Kasumi-1 (cell line): ENCODE measurements around the gene STAT4.
"Not testable (repeated sequence)": the region's sequence is repeated elsewhere in the genome, so short reads cannot be mapped to it uniquely, and the experiment has no call there.

Source experiments
- DNase-seq, 2 experiments: peaks; one replicate each; lab custom pipeline; 2025; lab: John Stamatoyannopoulos, UW

STAT4 gene

GRCh38 chr2:191013932-191014652 is 136.7 kb downstream of the STAT4 start, which contains the start of gene STAT1:
Gene STAT1 (minus strand): TSS chr2:191014171. CDS start chr2:191010003, 4,168 bp downstream.
- DNase-seq, result peak; percentile 95 to 97

- DNase-seq, result peak; percentile 54 to 59
These were observed 137.2 kb downstream of the STAT4 start for GRCh38 chr2:191013682-191013931.

GRCh38 chr2:191012845-191013681 is 137.7 kb downstream of the STAT4 start:
- DNase-seq, result peak in 1 of 2 experiments; percentile 26

- DNase-seq, result no peak
These were observed 138.4 kb downstream of the STAT4 start for GRCh38 chr2:191012346-191012745.

- DNase-seq, result no peak
These were observed 139.6 kb downstream of the STAT4 start for GRCh38 chr2:191010887-191011885.

- DNase-seq, result no peak
These were observed 141.0 kb downstream of the STAT4 start for GRCh38 chr2:191009541-191010374.

- DNase-seq, result no peak
These were observed 142.5 kb downstream of the STAT4 start for GRCh38 chr2:191008286-191008685.

GRCh38 chr2:191006997-191007783 is 143.6 kb downstream of the STAT4 start:
- no peak for DNase-seq

GRCh38 chr2:191006297-191006696 is 144.5 kb downstream of the STAT4 start:
- DNase-seq, result no peak

- DNase-seq, result no peak
These were observed 147.1 kb downstream of the STAT4 start for GRCh38 chr2:191003405-191004309.

GRCh38 chr2:191001624-191002023 is 149.2 kb downstream of the STAT4 start:
- no peak for DNase-seq

- DNase-seq, result no peak
These were observed 149.8 kb downstream of the STAT4 start for GRCh38 chr2:191001032-191001431.

GRCh38 chr2:190999949-191000665 is 150.7 kb downstream of the STAT4 start:
- DNase-seq, result peak in 1 of 2 experiments; percentile 9

- DNase-seq, result no peak
These were observed 151.7 kb downstream of the STAT4 start for GRCh38 chr2:190999058-190999457.

GRCh38 chr2:190997526-190998113 is 153.2 kb downstream of the STAT4 start:
- DNase-seq, result no peak

GRCh38 chr2:190996947-190997346 is 153.8 kb downstream of the STAT4 start:
- peak; percentile 35 to 68 for DNase-seq

- peak; percentile 54 to 70 for DNase-seq
These were observed 154.4 kb downstream of the STAT4 start for GRCh38 chr2:190996338-190996946.

- DNase-seq, result not testable (repeated sequence)
These were observed 155.5 kb downstream of the STAT4 start for GRCh38 chr2:190995315-190995714.
